C4-2B (cell line): ENCODE measurements around the gene SLC4A2.

Experiments used
- CTCF ChIP-seq: fragments of 450-650 bp; conservative IDR thresholded peaks from 2 replicates; pipeline ENCODE4 v1.5.1; 2017; ENCODE audit warnings: mild to moderate bottlenecking
- ZFX ChIP-seq: fragments of 450-650 bp; IDR thresholded peaks from 2 replicates; pipeline ENCODE4 v1.6.1; 2017

- TF ChIP-seq CTCF (no peak), ZFX (no peak)
Observed at GRCh38 chr7:151032936-151033863, 26.2 kb upstream of the SLC4A2 start.
